Activated T-helper 2 cell treated with anti-CD3 and anti-CD28 coated beads, Interferon-gamma antibody, Interleukin-2, Interleukin-4, amounts not matched to agents 10 μg/mL and 5 μg/mL and 100 μg/mL, durations not matched to agents 14 hours and 24 hours and 36 hours (primary cell): ENCODE data around the gene IL12RB2. TPM values are rescaled to one million over a fixed set of nuclear protein-coding genes. Genes with fewer than 3 reads are reported as not detected.

Source experiments
- DNase-seq: peaks from one replicate; pipeline ENCODE4 v3.0.0; 2021; ENCODE audit warnings: low spot score
- H3K27ac Mint-ChIP-seq: one replicate; pipeline ENCODE4 v1.8.0; 2021; ENCODE audit warnings: mixed read lengths
- H3K27me3 Mint-ChIP-seq: one replicate; pipeline ENCODE4 v1.8.0; 2021; ENCODE audit warnings: low read depth, mixed read lengths
- H3K36me3 Mint-ChIP-seq: one replicate; pipeline ENCODE4 v1.8.0; 2021; ENCODE audit warnings: low read depth, mixed read lengths
- H3K4me1 Mint-ChIP-seq: one replicate; pipeline ENCODE4 v1.8.0; 2021; ENCODE audit warnings: low read depth, mixed read lengths
- H3K4me3 Mint-ChIP-seq: one replicate; pipeline ENCODE4 v1.8.0; 2021; ENCODE audit warnings: low read depth, mild to moderate bottlenecking, moderate library complexity, mixed read lengths
- H3K9me3 Mint-ChIP-seq: one replicate; pipeline ENCODE4 v1.8.0; 2021; ENCODE audit warnings: mixed read lengths
- intact Hi-C: fragments of 100-400 bp; cut with micrococcal nuclease; formaldehyde crosslinking; loops from one replicate; pipeline ENCODE4 v1.15.1; 2023
- total RNA-seq: library from RNA; stranded (reverse); gene quantifications from 2 replicates; pipeline ENCODE4 v1.2.3, GENCODE V29; 2022

Gene IL12RB2
- total RNA-seq, 1 donor from 2014 or later, result 108 TPM

- Mint-ChIP-seq H3K27me3 (no peaks in the 10 kb centered on the region), H3K4me1 (peaks cover 27% of the 10 kb centered on the region), H3K36me3 (peaks cover 68% of the 10 kb centered on the region), H3K9me3 (no peaks in the 10 kb centered on the region), H3K27ac (peak overlapping the region; percentile 60), H3K4me3 (no peak overlapping the region)
- no peak for DNase-seq
- intact Hi-C loops, result no loop called here
These were observed 54.0 kb downstream of the IL12RB2 start for GRCh38 chr1:67361641-67362040.

DNA sequence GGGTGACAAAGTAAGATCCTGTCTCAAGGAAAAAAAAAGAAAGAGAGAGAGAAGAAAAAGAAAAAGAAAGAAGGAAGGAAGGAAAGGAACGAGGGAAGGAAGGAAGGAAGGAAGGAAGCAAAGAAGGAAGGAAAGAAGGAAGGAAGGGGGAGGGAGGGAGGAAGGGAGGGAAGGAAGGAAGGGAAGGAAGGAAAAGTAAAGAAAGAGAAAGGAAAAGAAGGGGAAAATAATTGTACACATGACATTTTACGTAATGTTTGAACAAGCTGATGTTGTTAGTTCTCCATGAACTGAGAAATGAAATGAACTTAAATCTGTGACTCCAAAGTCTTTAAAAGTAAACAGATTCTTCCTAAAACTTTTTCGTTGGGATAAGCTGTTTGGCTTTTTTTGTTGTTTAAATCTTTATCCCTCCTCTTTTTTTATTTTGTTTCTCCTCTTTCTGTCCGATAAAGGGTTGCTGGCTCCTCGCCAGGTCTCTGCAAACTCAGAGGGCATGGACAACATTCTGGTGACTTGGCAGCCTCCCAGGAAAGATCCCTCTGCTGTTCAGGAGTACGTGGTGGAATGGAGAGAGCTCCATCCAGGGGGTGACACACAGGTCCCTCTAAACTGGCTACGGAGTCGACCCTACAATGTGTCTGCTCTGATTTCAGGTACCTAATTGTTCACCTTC lies 59.8 kb downstream of the IL12RB2 start:
- Mint-ChIP-seq H3K4me3 (no peak overlapping the region), H3K27me3 (no peaks in the 10 kb centered on the region), H3K36me3 (peaks cover 80% of the 10 kb centered on the region), H3K9me3 (no peaks in the 10 kb centered on the region), H3K27ac (no peak overlapping the region), H3K4me1 (peaks cover 10% of the 10 kb centered on the region)
- intact Hi-C loops, result no loop called here
- DNase-seq, result no peak

GRCh38 chr1:67368046-67368514 lies 60.4 kb downstream of the IL12RB2 start:
- no peak for DNase-seq
- Mint-ChIP-seq H3K4me1 (peaks cover 10% of the 10 kb centered on the region), H3K27ac (no peak overlapping the region), H3K9me3 (no peaks in the 10 kb centered on the region), H3K27me3 (no peaks in the 10 kb centered on the region), H3K4me3 (no peak overlapping the region), H3K36me3 (peaks cover 83% of the 10 kb centered on the region)
- intact Hi-C loops, result no loop called here

DNA sequence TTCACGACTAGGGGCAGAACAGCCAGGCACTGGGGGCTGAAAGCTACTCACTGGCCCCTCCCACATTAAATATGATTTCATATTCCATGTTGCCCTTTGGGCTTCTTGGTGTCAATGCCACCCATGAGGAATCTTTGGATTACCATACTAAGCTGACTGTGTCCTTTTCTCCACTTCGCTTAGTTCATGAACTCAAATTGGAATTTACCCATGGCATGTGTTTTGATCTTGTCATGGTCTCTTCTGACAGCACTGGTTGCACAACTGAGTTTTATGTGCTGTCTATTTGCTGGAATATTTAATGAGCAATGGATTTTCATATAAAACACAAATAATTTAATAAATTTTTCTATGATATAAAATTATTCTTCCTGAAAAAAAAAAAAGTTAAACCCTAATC lies 63.4 kb downstream of the IL12RB2 start:
- no peak overlapping the region for H3K27ac Mint-ChIP-seq
- H3K27me3 Mint-ChIP-seq, result no peaks in the 10 kb centered on the region
- no peaks in the 10 kb centered on the region for H3K9me3 Mint-ChIP-seq
- no peak overlapping the region for H3K4me3 Mint-ChIP-seq
- intact Hi-C loops, result no loop called here
- no peak for DNase-seq
- peaks cover 82% of the 10 kb centered on the region for H3K36me3 Mint-ChIP-seq
- H3K4me1 Mint-ChIP-seq, result peaks cover 1% of the 10 kb centered on the region

DNA sequence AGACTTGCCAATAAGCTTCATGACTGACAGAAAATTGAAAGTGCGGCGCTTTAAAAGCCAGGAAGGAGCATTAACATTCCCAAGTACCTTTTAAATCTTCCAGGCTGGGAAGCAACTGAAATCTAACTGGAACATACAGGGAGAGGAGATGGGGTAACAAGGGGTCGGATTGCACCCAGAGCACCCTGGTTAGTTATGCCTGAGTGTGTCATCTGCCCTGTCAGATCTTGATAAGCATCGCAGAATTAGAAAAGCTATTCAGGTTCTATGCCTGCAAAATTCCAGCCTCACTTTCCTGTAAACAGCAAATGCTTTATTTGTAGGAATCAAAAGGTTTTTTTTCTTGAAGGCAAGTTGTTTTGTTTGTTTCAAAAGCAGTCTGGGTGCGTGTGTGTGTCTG lies 64.0 kb downstream of the IL12RB2 start:
- DNase-seq, result no peak
- H3K4me3 Mint-ChIP-seq, result no peak overlapping the region
- intact Hi-C loops, result no loop called here
- peaks cover 8% of the 10 kb centered on the region for H3K4me1 Mint-ChIP-seq
- no peaks in the 10 kb centered on the region for H3K9me3 Mint-ChIP-seq
- H3K27ac Mint-ChIP-seq, result no peak overlapping the region
- no peaks in the 10 kb centered on the region for H3K27me3 Mint-ChIP-seq
- peaks cover 85% of the 10 kb centered on the region for H3K36me3 Mint-ChIP-seq

DNA sequence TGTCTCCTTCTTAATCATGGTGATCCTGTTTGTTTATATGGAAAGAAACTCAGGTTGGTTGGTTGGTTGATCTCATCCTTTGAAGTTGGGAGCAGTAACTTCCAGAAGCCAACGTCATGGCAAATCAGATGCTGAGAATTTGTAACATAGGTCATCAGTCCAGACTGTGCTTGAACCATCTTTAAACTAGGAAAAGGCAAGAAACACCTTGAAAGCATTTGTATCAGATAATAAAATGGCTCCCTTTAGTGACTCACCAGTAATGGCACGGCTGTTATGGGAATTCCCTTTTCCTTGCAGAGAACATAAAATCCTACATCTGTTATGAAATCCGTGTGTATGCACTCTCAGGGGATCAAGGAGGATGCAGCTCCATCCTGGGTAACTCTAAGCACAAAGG lies 64.5 kb downstream of the IL12RB2 start:
- intact Hi-C loops, result no loop called here
- Mint-ChIP-seq H3K27ac (no peak overlapping the region), H3K36me3 (peaks cover 86% of the 10 kb centered on the region), H3K27me3 (no peaks in the 10 kb centered on the region), H3K4me3 (no peak overlapping the region), H3K9me3 (no peaks in the 10 kb centered on the region), H3K4me1 (peaks cover 8% of the 10 kb centered on the region)
- DNase-seq, result no peak

DNA sequence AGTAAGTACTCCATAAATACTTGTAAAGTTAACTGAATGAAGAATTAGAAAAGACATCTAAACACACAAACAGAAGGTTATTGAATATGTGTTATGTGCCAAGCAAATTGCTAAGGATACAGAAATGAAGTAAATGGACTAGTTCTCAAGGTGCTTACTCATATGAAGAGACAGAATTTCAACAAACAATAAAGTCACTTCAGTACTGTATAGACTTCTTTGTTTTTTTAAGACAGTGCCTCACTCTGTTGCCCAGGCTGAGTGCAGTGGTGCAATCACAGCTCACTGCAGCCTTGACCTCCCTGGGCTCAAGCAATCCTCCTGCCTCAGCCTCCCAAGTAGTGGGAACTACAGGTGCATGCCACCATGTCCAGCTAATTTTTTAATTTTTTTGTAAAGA lies 65.2 kb downstream of the IL12RB2 start:
- no peak for DNase-seq
- no peaks in the 10 kb centered on the region for H3K27me3 Mint-ChIP-seq
- no peak overlapping the region for H3K27ac Mint-ChIP-seq
- peaks cover 88% of the 10 kb centered on the region for H3K36me3 Mint-ChIP-seq
- intact Hi-C loops, result no loop called here
- peaks cover 8% of the 10 kb centered on the region for H3K4me1 Mint-ChIP-seq
- H3K4me3 Mint-ChIP-seq, result no peak overlapping the region
- H3K9me3 Mint-ChIP-seq, result no peaks in the 10 kb centered on the region

DNA sequence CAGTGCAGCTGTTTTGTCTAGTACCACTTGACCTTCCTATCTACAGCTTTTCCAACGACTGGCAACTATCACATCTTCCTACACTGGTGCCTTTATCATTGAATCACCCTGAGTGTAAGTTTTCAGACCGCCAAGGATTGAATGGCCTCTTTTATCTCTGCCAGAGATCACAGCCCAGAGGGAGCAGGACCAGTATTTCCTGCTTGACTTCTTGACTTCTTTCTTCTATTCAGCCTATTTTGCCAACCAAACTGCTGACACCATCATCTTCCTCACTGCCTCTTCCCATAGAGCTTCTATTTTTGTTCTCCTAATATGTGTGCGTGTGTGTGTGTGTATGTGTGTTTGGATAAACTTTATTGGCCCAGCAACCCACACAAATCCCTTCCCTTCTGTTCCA lies 68.7 kb downstream of the IL12RB2 start:
- intact Hi-C loops, result no loop called here
- peaks cover 8% of the 10 kb centered on the region for H3K4me1 Mint-ChIP-seq
- no peak overlapping the region for H3K4me3 Mint-ChIP-seq
- H3K27ac Mint-ChIP-seq, result no peak overlapping the region
- no peaks in the 10 kb centered on the region for H3K9me3 Mint-ChIP-seq
- no peaks in the 10 kb centered on the region for H3K27me3 Mint-ChIP-seq
- peaks cover 86% of the 10 kb centered on the region for H3K36me3 Mint-ChIP-seq
- DNase-seq, result no peak

GRCh38 chr1:67377253-67377652 lies 69.6 kb downstream of the IL12RB2 start:
- Mint-ChIP-seq H3K9me3 (peaks cover 2% of the 10 kb centered on the region), H3K27me3 (no peaks in the 10 kb centered on the region), H3K4me3 (no peak overlapping the region), H3K4me1 (peaks cover 8% of the 10 kb centered on the region), H3K36me3 (peaks cover 86% of the 10 kb centered on the region), H3K27ac (no peak overlapping the region)
- intact Hi-C loops, result no loop called here
- no peak for DNase-seq

DNA sequence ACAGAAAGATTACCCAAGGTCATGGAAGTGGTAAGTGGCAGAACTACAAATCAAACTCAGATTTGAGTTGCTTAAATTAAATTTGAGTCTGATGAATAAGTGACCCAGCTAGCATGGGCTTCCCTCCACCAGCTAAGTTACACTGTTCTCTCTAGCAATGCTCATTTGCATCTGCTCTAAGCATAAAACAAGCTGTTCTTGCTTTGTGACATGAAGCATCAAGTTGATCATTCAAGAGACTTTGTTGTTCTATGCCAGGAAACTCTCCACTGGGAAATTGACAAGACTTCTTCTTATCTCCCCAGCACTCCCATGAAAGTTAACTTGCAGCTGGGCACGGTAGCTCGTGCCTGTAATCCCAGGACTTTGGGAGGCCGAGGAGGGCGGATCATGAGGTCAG lies 73.5 kb downstream of the IL12RB2 start:
- H3K9me3 Mint-ChIP-seq, result peaks cover 35% of the 10 kb centered on the region
- H3K27ac Mint-ChIP-seq, result no peak overlapping the region
- H3K27me3 Mint-ChIP-seq, result no peaks in the 10 kb centered on the region
- peaks cover 91% of the 10 kb centered on the region for H3K36me3 Mint-ChIP-seq
- H3K4me1 Mint-ChIP-seq, result peaks cover 5% of the 10 kb centered on the region
- intact Hi-C loops, result no loop called here
- no peak for DNase-seq
- no peak overlapping the region for H3K4me3 Mint-ChIP-seq

DNA sequence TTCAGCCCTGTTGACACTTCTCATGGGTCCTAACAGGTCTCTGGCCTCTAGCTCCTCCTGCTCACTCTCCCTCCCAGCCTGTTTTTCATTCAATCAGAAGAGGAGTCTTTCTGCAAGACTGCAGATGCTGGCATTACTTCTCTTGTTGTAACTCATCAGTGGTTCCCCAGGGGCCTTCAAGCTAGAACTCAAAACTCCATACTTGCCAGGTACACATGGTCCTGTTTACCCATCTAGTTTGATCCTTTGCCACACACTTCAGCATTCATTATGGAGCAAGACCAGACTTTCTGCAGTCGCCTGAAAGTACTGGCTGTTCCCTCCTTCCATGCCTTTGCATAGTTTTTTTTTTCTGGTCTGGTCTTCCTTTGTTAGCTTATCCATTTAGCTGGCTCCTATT lies 74.6 kb downstream of the IL12RB2 start:
- DNase-seq, result no peak
- Mint-ChIP-seq H3K27me3 (no peaks in the 10 kb centered on the region), H3K4me1 (no peaks in the 10 kb centered on the region), H3K36me3 (peaks cover 87% of the 10 kb centered on the region), H3K4me3 (no peak overlapping the region), H3K27ac (no peak overlapping the region), H3K9me3 (peaks cover 38% of the 10 kb centered on the region)
- intact Hi-C loops, result no loop called here

- H3K4me1 Mint-ChIP-seq, result no peaks in the 10 kb centered on the region
- peaks cover 38% of the 10 kb centered on the region for H3K9me3 Mint-ChIP-seq
- H3K36me3 Mint-ChIP-seq, result peaks cover 84% of the 10 kb centered on the region
- no peak for DNase-seq
- intact Hi-C loops, result no loop called here
- no peak overlapping the region for H3K4me3 Mint-ChIP-seq
- no peak overlapping the region for H3K27ac Mint-ChIP-seq
- H3K27me3 Mint-ChIP-seq, result no peaks in the 10 kb centered on the region
These were observed 76.4 kb downstream of the IL12RB2 start for GRCh38 chr1:67383999-67384638.

DNA sequence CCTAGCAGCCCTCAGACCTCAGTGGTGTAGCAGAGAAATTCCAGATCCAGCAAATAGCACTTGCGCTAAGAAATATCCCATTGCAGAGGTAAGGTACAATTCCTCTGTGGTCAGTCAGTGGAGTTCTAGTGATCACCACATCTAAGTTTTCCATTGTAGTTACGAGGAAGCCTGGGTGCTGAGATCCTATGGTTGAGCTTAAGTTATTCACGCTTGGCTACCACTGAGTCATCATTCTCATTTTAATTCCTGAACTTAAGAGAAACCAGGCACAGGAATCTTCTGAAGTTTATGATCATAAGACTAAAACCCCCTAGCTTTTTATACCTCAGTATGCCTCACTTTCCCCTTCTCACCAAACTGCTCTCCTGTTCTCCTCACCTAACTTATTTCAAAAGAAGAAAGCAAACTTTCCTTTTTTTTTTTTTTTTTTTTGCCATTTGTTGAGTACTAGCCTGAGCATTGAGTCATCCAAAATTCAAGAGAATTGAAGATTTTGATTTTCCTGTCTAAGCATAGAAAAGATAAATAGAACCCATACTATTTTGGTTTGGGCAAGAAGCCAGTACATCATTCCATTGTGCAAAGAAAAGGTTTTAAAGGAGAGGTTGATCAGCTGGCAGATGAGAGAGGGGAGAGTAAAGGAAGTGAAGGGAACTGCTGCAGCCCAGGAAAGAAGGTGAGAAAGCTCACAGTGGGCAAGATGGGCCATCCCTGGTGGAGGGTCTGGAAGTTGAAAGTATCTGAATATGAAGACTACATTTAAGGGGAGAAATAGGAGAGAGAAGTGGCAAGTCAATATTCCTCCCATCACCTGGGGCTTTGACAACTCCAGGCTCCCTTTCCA lies 82.6 kb downstream of the IL12RB2 start:
- Mint-ChIP-seq H3K4me1 (peaks cover 3% of the 10 kb centered on the region), H3K36me3 (peaks cover 68% of the 10 kb centered on the region), H3K27ac (peak overlapping the region; percentile 17), H3K9me3 (peaks cover 6% of the 10 kb centered on the region), H3K27me3 (no peaks in the 10 kb centered on the region), H3K4me3 (no peak overlapping the region)
- no peak for DNase-seq
- intact Hi-C loops, result no loop called here
